Fibroblast of the aortic adventitia (primary cell): Measurements from ENCODE around the gene PSMB5. TPM values are rescaled to one million over a fixed set of nuclear protein-coding genes. Genes with fewer than 3 reads are reported as not detected.
"Not testable (repeated sequence)": the region's sequence is repeated elsewhere in the genome, so short reads cannot be mapped to it uniquely, and the experiment has no call there.

Experiments
- DNase-seq: peaks from one replicate; pipeline ENCODE4 v3.0.0-alpha.2; 2010; ENCODE audit warnings: low read depth
- H3K4me3 ChIP-seq: 2 replicates; pipeline ENCODE4 v1.5.1; 2011; ENCODE audit warnings: low read depth, mild to moderate bottlenecking, control low read depth, low read length, moderate library complexity
- total RNA-seq: library from RNA; depleted of rRNA; stranded (reverse); fragments of >200 nt; gene quantifications from 2 replicates; pipeline ENCODE4 v1.2.3, GENCODE V29; 2012; ENCODE audit warnings: low replicate concordance
- TF ChIP-seq, protein P1 (sequence below): IDR thresholded peaks from 2 replicates; pipeline ENCODE4 v1.5.1; 2011; ENCODE audit warnings: mild to moderate bottlenecking, low read length, control low read depth, inconsistent platforms; ENCODE audit not compliant: insufficient read depth

Gene PSMB5
- total RNA-seq, 1 donor = 164 TPM

DNA sequence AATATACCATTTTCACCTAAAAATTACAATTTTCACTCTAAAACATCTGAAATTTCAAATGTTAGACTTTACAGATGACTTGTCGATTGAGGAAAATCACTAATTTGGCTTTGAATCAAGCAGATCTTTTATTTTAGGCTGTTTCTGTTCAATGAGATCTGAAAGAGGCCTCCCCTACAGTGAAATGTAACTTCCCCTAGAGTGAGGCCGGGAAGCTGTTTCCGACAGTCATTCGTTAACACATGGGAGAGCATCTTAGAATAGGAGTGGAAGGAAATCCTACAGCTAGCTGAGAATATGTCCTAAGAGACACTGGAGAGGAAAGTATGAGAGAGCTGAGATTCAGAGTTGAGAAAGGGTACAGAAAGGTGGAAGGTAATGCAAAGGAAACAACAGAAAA, 19.1 kb downstream of the PSMB5 start:
- TF ChIP-seq, protein P1, sequence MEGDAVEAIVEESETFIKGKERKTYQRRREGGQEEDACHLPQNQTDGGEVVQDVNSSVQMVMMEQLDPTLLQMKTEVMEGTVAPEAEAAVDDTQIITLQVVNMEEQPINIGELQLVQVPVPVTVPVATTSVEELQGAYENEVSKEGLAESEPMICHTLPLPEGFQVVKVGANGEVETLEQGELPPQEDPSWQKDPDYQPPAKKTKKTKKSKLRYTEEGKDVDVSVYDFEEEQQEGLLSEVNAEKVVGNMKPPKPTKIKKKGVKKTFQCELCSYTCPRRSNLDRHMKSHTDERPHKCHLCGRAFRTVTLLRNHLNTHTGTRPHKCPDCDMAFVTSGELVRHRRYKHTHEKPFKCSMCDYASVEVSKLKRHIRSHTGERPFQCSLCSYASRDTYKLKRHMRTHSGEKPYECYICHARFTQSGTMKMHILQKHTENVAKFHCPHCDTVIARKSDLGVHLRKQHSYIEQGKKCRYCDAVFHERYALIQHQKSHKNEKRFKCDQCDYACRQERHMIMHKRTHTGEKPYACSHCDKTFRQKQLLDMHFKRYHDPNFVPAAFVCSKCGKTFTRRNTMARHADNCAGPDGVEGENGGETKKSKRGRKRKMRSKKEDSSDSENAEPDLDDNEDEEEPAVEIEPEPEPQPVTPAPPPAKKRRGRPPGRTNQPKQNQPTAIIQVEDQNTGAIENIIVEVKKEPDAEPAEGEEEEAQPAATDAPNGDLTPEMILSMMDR = no peak
- DNase-seq = no peak
- no peak overlapping the region for H3K4me3 ChIP-seq

DNA sequence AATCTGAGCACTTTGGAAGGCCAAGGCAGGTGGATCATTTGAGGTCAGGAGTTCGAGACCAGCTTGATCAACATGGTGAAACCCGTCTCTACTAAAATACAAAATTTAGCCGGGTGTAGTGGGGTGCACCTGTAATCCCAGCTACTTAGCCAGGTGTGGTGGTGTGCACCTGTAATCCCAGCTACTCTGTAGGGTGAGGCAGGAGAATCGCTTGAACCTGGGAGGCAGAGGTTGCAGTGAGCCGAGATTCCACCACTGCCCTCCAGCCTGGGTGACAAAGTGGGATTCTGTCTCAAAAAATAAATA, 21.0 kb downstream of the PSMB5 start:
- DNase-seq = not testable (repeated sequence)

DNA sequence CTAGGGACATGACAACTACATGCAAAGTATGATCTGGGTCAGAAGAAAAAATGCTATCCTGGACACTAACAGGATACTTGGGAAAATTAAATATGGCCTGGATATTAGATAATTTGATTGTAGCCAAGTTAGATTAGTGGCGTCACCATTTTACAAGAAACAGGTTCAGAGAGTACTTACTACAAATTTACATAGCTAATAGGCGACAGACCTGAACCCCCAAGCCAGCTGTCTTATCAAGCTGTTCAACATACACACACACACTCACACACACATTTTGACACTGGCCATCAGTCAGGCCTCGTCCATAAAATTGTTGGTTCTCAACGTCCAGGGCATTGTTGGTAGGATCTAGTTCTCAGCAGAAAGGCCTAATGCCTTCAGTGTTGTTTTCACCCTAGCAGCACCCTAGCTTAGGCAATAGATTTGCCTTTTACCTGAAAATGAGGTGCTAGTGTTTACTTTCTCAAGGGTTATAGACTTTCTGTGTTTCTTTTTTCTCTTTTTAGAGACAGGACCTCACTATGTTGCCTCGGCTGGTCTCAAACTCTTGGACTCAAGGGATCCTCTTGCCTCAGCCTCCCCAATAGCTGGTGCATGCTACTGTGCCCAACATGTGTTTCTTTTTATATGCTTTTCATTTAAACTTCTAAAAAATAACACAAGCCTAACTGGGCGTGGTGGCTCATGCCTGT, 21.5 kb downstream of the PSMB5 start:
- H3K4me3 ChIP-seq = no peak overlapping the region
- TF ChIP-seq, protein P1 = no peak
- no peak for DNase-seq

More for the DNA sequence above, 21.0 kb downstream of the PSMB5 start:
- not testable (repeated sequence) for H3K4me3 ChIP-seq

DNA sequence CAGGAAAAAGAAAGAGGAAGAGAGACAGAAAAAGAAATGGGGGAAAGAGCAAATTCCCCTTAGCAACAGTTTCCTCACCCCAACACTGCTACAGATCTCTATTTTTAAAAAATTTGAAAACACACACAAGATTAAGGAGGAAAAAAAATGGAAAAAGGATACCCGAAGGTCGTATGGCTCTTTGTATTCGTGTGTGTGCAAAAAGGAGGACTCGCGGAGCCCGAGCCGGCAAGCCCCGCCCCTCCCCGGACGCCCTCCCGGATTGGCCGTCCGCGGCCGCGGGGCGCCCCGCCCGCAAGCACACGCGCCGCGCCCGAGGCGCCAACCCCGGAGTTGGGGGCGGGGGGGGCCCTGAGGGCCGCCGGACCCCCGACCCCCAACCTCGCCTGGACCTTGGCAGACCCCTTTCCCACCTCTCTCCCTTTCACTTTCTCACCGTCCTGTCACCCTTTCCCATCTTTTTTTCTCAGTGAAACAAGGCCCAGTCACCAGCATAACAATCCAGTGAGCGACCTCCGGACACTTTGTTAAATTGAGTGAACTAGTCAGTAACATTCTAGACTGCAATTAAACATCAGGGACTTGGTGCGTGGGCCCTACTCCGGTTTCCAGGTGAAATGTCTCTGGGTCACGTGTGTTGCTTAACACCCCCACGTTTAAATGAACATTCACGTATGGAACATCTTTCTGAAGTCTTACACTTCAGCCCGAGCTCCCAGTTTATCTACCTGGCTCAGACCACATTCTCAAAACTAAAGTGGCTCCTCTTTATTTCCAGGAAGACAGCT, 24.6 kb downstream of the PSMB5 start, which contains the start of gene C14orf93:
TSS of gene C14orf93 (minus strand) at position 205 of the 788 bp plus-strand sequence. CDS start 11,120 bp downstream, outside the sequence.
- TF ChIP-seq, protein P1 = no peak
- peak within 1 kb of the TSS; percentile 61 for H3K4me3 ChIP-seq
- peak; percentile 50 for DNase-seq

DNA sequence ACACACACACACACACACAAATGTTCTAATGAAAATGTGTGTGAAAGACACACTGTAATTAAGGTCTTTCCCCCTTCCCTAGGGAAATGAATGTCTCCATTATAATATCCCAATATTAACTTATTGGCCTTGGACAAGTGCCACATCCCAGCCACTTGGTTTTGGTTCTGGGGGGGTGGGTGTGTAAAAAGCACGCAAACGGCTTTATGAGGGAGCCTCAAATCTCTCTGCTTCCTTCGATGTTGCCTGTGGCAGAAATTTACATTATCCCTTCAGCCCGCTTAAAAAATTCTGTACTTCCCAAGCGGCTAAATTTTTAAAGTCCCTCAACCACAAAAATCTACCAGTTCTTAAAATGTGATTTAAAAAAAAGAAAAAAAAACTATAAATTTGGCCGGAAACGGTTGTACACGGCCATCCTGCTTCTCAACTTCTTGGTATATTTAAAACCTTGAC, 25.2 kb downstream of the PSMB5 start:
- H3K4me3 ChIP-seq = peak overlapping the region; percentile 54
- TF ChIP-seq, protein P1 = no peak
- DNase-seq = no peak

DNA sequence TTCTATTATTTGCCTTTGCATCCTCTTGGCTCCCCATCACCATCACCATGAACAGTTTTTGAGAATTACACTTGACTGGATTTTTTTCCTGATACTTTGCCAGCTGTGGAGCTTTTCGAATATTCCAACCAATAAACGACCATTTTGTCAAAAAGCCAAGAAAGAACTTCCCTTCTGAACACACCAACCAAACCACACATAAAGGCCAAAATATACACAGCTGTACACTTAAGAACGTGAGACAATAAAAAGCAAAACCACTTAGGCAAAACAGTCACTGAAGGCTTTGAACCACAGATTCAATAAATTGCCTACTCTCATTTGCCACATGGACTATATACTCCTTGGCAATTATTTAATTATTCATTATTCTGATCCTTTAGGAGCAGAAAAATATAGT, 25.9 kb downstream of the PSMB5 start:
- peak; percentile 8 for DNase-seq
- TF ChIP-seq, protein P1 = no peak
- H3K4me3 ChIP-seq = no peak overlapping the region
